HG02571 (cell line): Measurements from ENCODE around the gene OR5I1.
"Not testable (repeated sequence)": the region's sequence is repeated elsewhere in the genome, so short reads cannot be mapped to it uniquely, and the experiment has no call there.

Experiments used
- ATAC-seq: cut with Tn5 transposase; IDR thresholded peaks from one replicate; pipeline ENCODE4 v1.9.1; 2021; ENCODE audit warnings: mild to moderate bottlenecking, moderate library complexity; ENCODE audit not compliant: unreplicated experiment

The OR5I1 gene

DNA sequence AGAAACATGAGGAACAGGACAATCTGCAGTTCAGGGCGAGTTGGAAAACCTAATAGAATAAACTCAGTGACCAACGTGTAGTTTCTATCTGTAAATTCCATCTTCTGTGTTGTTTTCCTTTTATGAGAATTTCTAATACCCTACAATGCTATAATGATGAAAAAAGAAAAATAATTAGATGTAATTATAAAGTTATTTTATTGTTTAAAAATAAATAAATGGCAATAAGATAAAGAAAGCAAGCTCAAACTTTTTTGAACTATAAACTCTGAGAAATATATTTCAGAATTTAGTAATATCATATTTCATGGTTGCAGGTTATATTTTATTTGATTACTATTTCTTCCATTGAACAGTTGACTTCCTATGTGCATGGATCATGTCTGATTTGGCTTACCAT lies at the start of gene OR5I1:
Gene OR5I1, minus strand, starts transcription at position 101 of the 400 bp plus-strand sequence. Its CDS starts 0 bp downstream, at position 101.
- ATAC-seq, result no peak

DNA sequence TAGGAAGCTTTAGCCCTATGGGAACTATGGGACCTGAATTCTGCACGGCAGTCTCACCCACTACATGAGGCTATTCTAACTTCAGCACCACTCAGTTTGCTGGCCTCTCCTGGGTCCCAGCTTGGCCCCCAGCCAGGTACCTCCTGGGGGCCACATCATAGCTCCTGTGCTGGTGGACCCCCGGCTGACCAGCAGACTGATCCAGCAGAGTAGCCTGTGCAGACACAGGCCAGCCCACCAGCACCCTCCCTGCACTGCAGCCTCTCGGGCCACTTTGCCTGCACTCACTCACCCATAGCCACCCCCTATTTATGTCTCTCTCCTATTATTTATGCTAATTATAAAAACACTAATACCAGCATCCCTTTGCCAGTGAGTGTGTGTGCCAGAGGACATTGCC lies 34.7 kb upstream of the OR5I1 start:
- ATAC-seq, result no peak

DNA sequence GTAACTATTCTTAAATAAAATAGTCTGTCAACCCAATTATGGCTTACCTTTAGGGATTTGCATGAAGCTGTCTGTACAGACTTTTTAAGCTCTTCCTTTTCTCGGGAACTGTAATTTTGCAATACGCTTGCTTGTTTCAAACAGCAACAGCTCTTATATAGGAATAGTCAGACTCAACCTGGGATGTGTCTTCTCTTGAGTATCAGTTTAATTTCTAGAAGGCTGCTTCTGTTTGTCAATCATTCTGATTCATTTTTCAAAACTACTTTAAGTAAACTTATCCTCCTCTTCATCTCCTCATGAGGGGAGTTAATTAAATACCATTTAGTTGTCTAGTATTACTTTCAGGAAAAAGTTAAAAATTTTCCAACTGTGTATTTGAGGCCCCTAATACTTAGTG lies 33.6 kb upstream of the OR5I1 start, which contains the start of gene OR10AG1:
Gene OR10AG1, minus strand, starts transcription at position 101 of the 400 bp plus-strand sequence. Its CDS starts 38 bp downstream, at position 63.
- ATAC-seq, result no peak

DNA sequence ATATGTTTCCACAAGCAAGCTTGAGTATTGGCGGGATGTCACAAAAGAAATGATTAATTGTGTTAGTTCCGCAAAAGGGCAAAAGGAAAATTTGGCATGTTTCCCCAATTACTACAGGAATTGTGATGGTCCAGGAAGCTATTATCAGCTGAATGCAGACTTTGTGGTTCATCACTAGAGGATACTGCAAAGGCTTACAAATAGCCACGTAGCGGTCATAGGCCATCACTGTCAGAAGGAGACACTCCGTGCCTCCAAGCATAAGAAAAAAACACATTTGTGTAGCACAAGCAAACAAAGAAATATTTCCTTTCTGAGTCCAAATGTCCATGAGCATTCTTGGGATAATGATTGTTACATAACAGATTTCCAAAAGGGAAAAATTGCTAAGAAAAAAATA lies 31.7 kb upstream of the OR5I1 start:
- ATAC-seq, result no peak

DNA sequence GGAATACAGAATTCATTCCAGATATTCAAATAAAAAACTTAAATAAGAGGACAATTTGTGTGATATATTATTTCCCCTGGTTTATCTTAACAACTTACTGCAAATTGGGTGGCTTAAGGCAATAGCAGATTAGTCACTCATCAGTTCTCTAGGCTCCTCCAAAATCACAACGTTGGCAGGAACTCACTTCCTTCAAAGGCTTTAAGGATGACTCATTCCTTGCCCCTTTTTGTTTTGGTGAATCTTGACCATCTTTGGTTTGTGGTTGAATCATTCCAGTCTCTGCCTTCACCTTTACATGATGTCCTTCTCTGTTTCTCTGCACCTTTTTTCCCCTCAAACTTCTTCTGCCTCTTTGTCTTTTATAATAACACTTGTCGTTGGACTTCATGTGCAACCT lies 30.2 kb upstream of the OR5I1 start:
- ATAC-seq, result no peak

DNA sequence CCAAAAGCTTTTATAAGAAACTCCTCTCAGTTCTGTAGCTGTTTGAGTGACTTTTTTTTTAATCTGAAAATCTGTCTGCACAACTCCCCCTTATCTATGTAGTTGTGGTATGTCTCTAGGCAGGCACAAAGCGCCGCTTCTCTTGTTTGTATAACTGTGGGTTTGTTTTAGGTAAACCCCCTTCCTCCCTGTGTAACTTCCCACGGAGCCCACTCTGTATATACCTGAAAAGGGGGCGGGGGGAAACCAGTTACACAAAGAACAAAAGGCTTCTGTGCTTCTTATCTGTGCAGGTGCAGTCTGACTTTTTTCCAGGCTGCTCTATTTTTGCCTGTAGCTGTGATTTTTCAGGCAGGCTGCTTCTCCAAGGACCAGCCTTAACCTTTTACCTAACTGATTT lies 20.3 kb upstream of the OR5I1 start:
- ATAC-seq, result no peak

DNA sequence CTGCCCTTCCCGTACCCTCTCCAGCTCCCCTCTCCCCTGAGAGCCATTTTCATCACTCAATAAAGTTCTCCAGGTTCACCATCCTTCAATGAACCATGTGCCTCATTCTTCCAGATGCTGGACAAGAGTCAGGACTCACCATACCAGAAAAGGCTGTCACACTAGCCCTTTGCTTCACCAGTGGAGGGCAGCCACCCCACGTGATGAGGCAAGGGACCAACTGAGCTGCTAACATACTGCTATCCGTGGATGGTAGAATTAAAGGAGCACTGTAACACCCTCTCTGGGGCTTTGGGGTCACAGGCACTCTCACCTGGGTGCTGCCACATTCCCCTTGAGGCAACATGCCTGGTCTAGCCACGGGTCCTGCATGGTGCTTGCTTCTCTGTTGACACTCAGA lies 13.1 kb upstream of the OR5I1 start:
- ATAC-seq, result no peak

DNA sequence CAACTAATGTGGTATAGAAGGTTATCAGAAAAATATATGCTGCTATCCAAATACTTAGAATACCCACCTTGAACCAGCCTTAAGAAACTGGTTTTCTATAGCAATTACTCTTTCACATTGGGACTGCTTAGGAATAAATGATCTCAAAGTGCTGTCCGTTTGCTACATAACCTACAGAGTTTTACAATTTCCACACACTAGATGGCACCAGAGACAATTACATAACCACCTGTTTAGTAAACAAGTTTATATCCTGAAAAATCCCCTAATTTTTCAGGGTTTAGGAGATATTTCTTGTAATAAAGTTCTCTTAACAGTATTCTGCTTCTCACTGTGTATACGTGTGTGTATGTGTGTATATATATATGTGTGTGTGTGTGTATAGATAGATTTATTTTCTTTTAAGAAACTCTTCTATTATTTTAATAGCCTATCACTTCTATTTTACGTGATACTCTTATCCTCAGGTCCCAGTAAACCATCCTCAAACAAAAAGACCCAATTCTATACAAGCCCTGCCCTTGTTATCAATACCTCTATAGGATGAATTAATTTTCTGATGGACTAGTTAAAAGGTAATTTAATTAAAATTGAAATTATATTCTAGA lies 6.7 kb upstream of the OR5I1 start:
- no peak for ATAC-seq

DNA sequence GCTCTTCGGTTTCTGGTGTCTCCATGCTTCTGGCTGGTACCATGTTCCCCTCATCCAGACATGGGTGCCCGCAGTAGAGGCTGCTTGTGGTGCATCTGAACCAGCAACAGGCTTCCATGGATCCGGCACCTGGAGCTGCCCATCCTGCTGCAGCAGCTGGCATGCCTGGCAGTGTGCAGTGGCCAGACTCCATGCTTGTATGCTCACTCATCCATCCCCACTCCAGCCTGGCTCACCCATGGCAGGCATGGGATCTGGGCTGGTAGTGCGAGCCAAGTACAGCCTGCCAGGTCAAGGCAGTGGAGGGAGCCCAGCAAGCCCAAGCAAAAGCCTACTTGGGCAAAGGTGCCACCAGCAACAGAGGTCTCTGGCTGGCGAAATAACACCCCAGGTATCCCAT lies 15.7 kb downstream of the OR5I1 start:
- ATAC-seq, result no peak

DNA sequence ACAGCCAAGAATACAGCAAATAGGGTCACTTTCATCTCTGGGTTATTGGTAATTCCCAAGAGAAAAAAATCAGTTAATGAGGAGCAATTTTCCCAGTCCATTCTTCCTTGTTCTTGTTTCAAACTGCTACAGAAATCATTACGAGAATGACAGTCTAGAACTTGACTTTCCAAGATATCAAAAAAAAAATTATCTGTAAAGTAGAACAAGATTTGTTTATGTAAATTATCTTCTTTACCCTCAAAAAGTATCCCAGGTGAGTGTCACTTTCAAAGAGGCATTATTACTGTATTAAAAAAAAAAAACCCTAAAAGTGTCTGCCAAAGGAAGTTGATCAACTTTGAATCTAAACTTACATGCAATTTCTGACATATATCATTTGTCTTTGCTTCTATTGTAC lies 21.7 kb downstream of the OR5I1 start, which contains the start of gene OR5W2:
Gene OR5W2, minus strand, starts transcription at position 101 of the 400 bp plus-strand sequence. Its CDS starts 0 bp downstream, at position 101.
- no peak for ATAC-seq

DNA sequence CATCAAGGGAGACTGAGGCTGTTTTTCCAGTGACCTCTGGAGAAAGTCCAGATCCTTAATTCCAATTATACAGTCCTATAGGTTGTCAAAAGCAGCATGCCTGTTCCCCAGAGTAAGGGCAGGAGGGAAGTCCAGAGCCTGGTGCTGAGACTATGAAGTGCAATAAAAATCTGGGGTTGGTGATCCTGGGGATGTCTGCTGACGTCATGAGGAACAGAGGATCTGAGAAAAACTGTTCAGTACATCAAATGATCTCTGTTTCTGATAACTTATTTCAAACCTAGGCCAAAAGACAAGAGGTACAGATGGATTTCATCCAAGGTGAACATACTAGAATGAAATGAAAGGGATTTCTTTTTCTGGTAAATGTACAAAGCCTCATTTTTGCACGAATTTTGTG lies 33.9 kb downstream of the OR5I1 start:
- ATAC-seq, result no peak

DNA sequence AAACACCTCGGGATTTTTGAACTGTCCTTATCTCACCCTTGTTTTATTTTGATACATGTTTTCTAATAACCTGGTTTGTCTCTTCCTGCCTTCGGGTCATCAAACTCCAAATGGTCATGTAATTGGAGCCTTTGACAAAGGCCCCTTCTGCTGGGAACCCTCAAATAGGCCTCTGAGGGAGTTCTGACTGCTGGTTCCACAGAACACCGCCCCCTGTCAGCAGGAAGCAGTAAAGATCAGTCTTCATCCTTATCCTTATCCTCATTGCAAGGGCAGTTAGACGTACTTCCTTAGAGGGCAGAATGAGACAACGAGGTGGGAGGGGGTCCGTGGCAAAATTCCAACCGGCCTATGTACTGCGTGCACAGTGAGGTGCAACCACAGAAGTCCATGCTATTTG lies 41.0 kb downstream of the OR5I1 start:
- no peak for ATAC-seq

DNA sequence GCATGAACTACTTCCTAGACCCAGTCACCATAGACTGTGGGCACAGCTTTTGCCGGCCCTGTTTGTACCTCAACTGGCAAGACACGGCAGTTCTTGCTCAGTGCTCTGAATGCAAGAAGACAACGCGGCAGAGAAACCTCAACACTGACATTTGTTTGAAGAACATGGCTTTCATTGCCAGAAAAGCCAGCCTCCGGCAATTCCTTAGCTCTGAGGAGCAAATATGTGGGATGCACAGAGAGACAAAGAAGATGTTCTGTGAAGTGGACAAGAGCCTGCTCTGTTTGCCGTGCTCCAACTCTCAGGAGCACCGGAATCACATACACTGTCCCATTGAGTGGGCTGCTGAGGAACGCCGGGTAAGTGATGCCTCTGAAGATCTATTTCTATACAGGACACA lies 50.7 kb downstream of the OR5I1 start:
- not testable (repeated sequence) for ATAC-seq
